Measurements from ENCODE around the gene NOS1AP.

- TF ChIP-seq CTCF (IDR thresholded peaks at IDR 0.05; ENCODE audit: low read depth, low read length) (no peak), POLR2A (IDR thresholded peaks at IDR 0.05; ENCODE audit: extremely low read depth, insufficient read length) (no peak), MAX (IDR thresholded peaks at IDR 0.05; ENCODE audit: low read depth, low read length) (no peak)
These were observed 298.3 kb downstream of the NOS1AP start for GRCh38 chr1:162367772-162368171.
